Lower lobe of right lung (tissue), 2 donors: ENCODE results near the gene MARK4. TPM values are rescaled to one million over a fixed set of nuclear protein-coding genes. Genes with fewer than 3 reads are reported as not detected.
"Not testable (repeated sequence)": the region's sequence is repeated elsewhere in the genome, so short reads cannot be mapped to it uniquely, and the experiment has no call there.

ENCODE experiments used
- ATAC-seq, 2 donors: fragments of 200-7000 bp; cut with Tn5 transposase; one replicate each; pipeline ENCODE4 v1.9.1; 2020 to 2022; ENCODE audit warnings: mild to moderate bottlenecking in 2 of 2, moderate library complexity in 2 of 2
- DNase-seq: peaks from one replicate; pipeline ENCODE4 v3.0.0-alpha.2; 2020
- H3K27ac ChIP-seq: fragments of 200-600 bp; one replicate; pipeline ENCODE4 v1.8.0; 2022
- H3K27me3 ChIP-seq: fragments of 200-600 bp; one replicate; pipeline ENCODE4 v1.8.0; 2022; ENCODE audit warnings: low read depth
- H3K36me3 ChIP-seq: fragments of 200-600 bp; one replicate; pipeline ENCODE4 v1.8.0; 2022; ENCODE audit warnings: mild to moderate bottlenecking
- H3K4me1 ChIP-seq: fragments of 200-600 bp; one replicate; pipeline ENCODE4 v1.8.0; 2022
- H3K4me3 ChIP-seq: fragments of 200-600 bp; one replicate; pipeline ENCODE4 v1.8.0; 2022; ENCODE audit warnings: mild to moderate bottlenecking
- H3K9me3 ChIP-seq: fragments of 200-600 bp; one replicate; pipeline ENCODE4 v1.8.0; 2022
- intact Hi-C: fragments of 100-400 bp; cut with DNase I; formaldehyde crosslinking; loops from one replicate; pipeline ENCODE4 v1.11.0; 2022
- total RNA-seq: library from RNA; stranded (reverse); fragmentation: NEBNext Ultra II Directional; extraction: Animal tissue kit (Norgen Biotek cat#: 25700); gene quantifications from one replicate; pipeline ENCODE4 v1.2.1, GENCODE V29; 2021
- TF ChIP-seq, protein P1 (sequence below): fragments of 200-600 bp; IDR thresholded peaks from one replicate; pipeline ENCODE4 v1.8.0; 2022; ENCODE audit warnings: antibody characterized with exemption, mild to moderate bottlenecking
- donor health status: DM: no; HTN: yes; CAD: no; lungs with severe emphysema.

MARK4 gene
- total RNA-seq, 1 donor from 2014 or later = 32.5 TPM

DNA sequence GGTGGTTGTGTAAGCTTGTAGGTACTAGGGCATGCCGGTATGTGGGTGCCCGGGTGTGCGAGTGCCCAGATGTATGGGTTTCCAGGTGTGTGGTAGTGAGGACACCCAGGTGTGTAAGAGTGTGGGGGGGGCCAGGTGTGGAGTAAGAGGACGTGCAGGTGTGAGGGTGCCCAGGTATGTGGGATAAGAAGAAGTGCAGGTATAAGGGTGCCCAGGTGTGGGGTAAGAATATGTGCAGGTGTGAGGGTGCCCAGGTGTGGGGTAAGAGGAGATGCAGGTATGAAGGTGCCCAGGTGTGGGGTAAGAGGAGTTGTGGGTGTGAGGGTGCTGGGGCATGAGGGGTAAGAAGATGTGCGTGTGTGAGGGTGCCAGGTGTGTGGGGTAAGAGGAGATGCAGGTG lies 14.3 kb downstream of the MARK4 start:
- intact Hi-C loops = no loop called here
- TF ChIP-seq, protein P1, sequence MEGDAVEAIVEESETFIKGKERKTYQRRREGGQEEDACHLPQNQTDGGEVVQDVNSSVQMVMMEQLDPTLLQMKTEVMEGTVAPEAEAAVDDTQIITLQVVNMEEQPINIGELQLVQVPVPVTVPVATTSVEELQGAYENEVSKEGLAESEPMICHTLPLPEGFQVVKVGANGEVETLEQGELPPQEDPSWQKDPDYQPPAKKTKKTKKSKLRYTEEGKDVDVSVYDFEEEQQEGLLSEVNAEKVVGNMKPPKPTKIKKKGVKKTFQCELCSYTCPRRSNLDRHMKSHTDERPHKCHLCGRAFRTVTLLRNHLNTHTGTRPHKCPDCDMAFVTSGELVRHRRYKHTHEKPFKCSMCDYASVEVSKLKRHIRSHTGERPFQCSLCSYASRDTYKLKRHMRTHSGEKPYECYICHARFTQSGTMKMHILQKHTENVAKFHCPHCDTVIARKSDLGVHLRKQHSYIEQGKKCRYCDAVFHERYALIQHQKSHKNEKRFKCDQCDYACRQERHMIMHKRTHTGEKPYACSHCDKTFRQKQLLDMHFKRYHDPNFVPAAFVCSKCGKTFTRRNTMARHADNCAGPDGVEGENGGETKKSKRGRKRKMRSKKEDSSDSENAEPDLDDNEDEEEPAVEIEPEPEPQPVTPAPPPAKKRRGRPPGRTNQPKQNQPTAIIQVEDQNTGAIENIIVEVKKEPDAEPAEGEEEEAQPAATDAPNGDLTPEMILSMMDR = no peak
- ATAC-seq = no peak
- no peak overlapping the region for H3K4me3 ChIP-seq
- H3K9me3 ChIP-seq = no peaks in the 10 kb centered on the region
- H3K27me3 ChIP-seq = no peaks in the 10 kb centered on the region
- H3K4me1 ChIP-seq = no peaks in the 10 kb centered on the region
- H3K36me3 ChIP-seq = peaks cover 31% of the 10 kb centered on the region
- no peak for DNase-seq
- no peak overlapping the region for H3K27ac ChIP-seq

DNA sequence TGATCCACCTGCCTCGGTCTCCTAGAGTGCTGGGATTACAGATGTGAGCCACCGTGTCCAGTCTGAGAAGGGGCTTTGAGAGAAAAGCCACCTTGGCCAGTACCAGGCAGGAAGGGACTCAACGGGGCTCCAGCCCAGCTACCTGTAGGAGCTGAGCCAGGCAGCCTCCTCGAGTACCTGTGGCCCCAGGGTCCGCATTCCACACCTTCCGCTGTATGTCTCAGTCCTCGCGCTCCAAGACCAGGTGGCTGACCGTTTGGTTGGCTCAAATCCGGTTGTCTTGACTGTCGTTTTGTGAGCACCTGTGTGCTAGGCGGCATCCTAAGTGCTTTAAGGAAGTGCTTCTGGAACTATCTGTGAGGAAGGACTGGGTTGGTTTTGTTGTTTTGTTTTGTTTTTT lies 16.2 kb downstream of the MARK4 start:
- DNase-seq (no peak), ATAC-seq (no peak)
- H3K4me1 ChIP-seq = peaks cover 1% of the 10 kb centered on the region
- H3K4me3 ChIP-seq = no peak overlapping the region
- no peaks in the 10 kb centered on the region for H3K27me3 ChIP-seq
- H3K36me3 ChIP-seq = peaks cover 45% of the 10 kb centered on the region
- TF ChIP-seq, protein P1 = no peak
- H3K27ac ChIP-seq = no peak overlapping the region
- intact Hi-C loops = no loop called here
- no peaks in the 10 kb centered on the region for H3K9me3 ChIP-seq

DNA sequence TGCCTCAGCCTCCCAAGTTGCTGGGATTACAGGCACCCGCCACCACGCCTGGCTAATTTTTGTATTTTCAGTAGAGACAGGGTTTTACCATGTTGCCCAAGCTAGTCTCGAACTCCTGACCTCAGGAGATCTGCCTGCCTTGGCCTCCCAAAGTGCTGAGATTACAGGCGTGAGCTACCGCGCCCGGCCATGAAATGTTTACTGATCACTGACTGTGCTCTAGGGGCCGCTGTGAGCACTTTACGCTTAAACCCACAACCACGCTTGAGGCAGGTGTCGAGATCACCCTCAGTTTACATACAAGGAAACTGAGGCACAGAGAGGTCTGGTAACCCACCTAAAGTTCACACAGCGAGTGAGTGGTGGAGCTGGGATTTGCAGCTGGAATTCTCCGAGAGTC lies 18.9 kb downstream of the MARK4 start:
- H3K4me3 ChIP-seq, ATAC-seq, H3K4me1 ChIP-seq, H3K27ac ChIP-seq, H3K9me3 ChIP-seq, intact Hi-C loops, H3K27me3 ChIP-seq, DNase-seq: not testable (repeated sequence)
- peaks cover 62% of the 10 kb centered on the region for H3K36me3 ChIP-seq

DNA sequence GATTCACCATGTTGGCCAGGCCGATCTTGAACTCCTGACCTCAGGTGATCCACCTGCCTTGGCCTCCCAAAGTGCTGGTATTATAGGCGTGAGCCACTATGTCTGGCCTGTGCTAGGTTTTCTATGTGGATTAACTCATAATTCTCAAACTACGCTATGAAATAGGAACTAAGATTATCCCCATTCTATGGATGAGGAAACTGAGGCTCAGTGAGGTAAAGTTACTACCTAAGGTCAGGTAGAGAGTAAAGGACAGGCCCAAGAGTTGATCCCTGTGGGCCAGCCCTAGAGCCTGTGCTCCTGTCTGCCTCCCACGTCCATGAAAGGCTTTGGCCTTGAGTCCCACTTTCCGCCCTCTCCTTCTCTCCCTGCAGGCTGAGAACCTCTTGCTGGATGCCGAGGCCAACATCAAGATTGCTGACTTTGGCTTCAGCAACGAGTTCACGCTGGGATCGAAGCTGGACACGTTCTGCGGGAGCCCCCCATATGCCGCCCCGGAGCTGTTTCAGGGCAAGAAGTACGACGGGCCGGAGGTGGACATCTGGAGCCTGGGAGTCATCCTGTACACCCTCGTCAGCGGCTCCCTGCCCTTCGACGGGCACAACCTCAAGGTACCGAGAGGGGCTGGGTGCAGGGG lies 20.1 kb downstream of the MARK4 start:
- Histone ChIP-seq H3K27ac (no peak overlapping the region), H3K4me3 (no peak overlapping the region), H3K9me3 (no peaks in the 10 kb centered on the region), H3K4me1 (peaks cover 10% of the 10 kb centered on the region), H3K36me3 (peaks cover 69% of the 10 kb centered on the region), H3K27me3 (no peaks in the 10 kb centered on the region)
- DNase-seq (no peak), ATAC-seq (no peak)
- intact Hi-C loops = no loop called here
- TF ChIP-seq, protein P1 = no peak

DNA sequence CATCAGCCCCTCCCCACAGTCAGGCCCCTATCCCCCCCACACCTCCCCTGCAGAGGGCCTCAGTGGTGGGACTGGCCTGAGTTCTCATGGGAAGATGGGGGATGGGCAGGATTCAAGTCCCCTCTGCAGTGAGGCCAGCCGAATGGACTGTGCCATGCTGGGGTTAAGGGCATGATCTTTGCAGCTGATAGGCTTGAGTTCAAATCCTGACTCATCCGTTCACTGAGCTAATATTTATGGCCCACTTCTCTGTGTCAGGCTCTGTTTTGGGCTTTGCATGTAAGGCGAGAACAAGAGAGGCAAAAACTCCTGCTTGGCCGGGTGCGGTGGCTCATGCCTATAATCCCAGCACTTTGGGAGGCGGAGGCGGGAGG lies 20.7 kb downstream of the MARK4 start:
- H3K4me1 ChIP-seq = peaks cover 10% of the 10 kb centered on the region
- no peaks in the 10 kb centered on the region for H3K9me3 ChIP-seq
- intact Hi-C loops = no loop called here
- H3K36me3 ChIP-seq = peaks cover 68% of the 10 kb centered on the region
- ATAC-seq (no peak), DNase-seq (no peak)
- no peak overlapping the region for H3K4me3 ChIP-seq
- TF ChIP-seq, protein P1 = no peak
- H3K27ac ChIP-seq = no peak overlapping the region
- H3K27me3 ChIP-seq = no peaks in the 10 kb centered on the region

DNA sequence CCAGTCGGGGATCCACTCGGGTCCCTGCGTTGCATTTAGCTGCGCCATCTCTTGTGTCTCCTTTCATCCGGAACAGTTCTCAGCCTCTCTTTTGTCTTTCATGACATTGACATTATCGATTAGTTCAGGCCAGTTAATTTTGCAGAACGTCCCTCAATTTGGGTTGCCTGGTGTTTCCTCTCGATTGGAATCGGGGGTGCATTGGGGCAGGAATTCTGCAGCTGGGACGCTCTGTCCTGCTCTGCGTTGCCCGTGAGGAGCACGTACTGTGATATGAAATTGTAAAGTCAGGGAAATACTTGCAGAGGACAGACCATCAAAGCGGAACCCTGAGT lies 22.4 kb downstream of the MARK4 start:
- TF ChIP-seq, protein P1 = no peak
- Histone ChIP-seq H3K4me1 (peaks cover 10% of the 10 kb centered on the region), H3K9me3 (no peaks in the 10 kb centered on the region), H3K27ac (no peak overlapping the region), H3K36me3 (peaks cover 76% of the 10 kb centered on the region), H3K4me3 (no peak overlapping the region), H3K27me3 (no peaks in the 10 kb centered on the region)
- intact Hi-C loops = no loop called here
- DNase-seq = no peak
- ATAC-seq = no peak
